ENCODE results near the gene ADAMTS2.

DNA sequence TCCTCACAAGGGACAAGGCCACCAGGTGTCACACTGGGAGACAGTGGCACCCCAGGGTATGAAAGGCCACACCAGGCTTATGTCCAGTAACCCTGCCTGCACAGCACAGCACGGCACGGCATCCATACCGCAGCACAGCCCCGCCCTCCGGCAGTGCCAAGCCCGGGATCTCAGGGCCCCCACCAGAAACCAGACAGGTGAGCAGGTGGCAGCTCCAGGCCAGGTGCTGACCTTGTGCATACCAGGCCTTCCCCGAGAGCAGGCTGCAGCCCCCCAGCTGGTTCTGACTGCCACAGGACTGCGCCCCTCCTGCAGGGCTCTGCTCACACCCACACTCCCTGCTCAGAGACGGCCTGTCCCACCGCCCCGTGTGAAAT, 56.5 kb downstream of the ADAMTS2 start:
- TF ChIP-seq FOXK2 (IDR thresholded peaks at IDR 0.05) = no peak
- TF ChIP-seq PKNOX1 (IDR thresholded peaks at IDR 0.05) = no peak
- TF ChIP-seq FOXA1 (IDR thresholded peaks at IDR 0.05) = no peak
